Islet of Langerhans (tissue), 1 donor: Measurements from ENCODE around the gene ABCB11.
A peak's percentile ranks its signal among the peaks of the same experiment; 100 is the strongest.

Experiments
- FAIRE-seq: peaks from one replicate; lab custom pipeline; 2011; peaks lifted over from hg19 to GRCh38; lab: Jason Lieb, UNC

The ABCB11 gene

DNA sequence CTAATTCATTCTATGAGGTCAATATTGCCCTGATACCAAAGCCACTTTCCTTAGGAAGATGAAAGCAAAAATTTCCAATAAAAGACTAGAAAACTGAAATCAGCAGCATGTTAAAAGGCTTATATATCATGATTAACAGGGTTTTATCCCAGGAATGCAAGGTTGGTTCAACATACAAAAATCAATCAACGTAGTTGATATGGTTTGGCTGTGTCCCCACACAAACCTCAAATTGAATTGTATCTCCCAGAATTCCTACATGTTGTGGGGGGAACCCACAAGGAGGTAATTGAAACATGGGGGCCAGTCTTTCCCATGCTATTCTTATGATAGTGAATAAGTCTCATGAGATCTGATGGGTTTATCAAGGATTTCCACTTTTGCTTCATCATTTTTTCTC is 11.7 kb upstream of the ABCB11 start:
- FAIRE-seq, result no peak

DNA sequence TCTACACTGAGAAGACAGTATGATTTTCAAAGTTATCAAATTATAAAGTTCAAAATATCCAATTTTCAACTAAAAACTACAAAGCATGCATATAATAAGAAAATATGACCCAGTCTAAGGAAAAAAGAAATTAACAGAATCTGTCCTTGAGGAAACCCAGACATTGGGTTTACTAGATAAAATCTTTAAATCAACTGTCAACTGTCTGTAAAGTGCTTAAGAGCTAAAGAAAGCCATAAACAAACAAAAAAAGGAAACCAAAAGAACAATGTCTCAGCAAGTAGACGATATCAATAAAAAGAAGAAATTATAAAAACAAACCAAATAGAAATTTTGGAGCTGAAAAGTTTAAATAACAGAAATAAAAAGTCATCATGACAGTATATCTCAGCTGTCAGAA is 10.5 kb upstream of the ABCB11 start:
- peak; percentile 5 for FAIRE-seq

- FAIRE-seq, result no peak
Measured at GRCh38 chr2:169039702-169040101, 8.6 kb upstream of the ABCB11 start.

- no peak for FAIRE-seq
Measured at GRCh38 chr2:169038338-169038757, 7.2 kb upstream of the ABCB11 start.

DNA sequence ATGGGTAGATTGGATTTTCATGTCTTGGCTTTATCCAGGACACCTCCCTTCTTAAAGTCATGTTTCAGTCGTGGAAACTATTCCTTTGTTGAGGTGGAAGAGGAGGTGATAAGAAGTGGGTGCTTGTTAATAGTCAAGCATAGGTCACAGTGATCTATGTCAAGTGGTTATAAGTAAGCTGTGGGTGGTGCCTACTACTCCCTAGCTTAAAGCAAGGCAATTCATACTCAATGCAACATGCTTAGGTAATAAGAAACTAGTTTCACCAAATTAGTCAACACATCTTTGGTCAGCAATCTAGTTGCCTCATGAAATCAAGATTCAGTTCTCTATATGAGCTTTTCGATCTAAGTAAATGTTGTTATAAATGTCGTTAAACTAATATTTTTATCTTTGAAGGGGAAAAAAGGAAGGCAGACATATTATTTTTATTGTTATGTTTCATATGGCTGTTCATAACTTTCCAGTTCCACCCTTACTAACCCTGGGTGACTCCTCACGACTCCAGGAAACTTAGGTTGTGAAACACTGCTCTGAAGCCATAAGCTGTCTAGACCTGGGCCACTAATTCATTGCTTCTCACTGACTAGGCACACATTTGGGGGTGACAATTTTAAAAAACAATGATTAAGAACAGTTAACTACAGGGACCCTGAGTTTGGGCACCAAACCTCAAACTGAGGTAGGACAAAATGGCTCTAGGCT is 5.8 kb upstream of the ABCB11 start:
- no peak for FAIRE-seq

DNA sequence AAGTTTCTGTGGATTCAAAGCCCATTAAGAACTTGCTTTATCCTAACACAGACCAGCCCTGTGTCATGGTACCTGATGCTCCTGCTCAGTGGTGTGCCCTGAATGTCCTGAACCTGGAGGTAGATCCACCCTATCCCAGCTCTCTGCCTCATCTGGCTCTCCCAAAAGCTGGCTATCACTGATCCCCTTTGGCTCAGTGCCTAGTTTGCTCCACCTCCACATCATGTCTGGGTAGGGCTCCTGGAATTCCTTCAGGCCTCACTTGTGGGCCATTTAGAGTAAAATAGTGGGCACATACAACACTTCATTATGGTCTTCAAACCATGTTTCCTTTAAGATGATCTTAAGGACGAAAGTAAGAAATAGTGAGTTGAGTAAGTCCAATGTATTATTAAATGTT is 4.8 kb upstream of the ABCB11 start:
- FAIRE-seq, result no peak

DNA sequence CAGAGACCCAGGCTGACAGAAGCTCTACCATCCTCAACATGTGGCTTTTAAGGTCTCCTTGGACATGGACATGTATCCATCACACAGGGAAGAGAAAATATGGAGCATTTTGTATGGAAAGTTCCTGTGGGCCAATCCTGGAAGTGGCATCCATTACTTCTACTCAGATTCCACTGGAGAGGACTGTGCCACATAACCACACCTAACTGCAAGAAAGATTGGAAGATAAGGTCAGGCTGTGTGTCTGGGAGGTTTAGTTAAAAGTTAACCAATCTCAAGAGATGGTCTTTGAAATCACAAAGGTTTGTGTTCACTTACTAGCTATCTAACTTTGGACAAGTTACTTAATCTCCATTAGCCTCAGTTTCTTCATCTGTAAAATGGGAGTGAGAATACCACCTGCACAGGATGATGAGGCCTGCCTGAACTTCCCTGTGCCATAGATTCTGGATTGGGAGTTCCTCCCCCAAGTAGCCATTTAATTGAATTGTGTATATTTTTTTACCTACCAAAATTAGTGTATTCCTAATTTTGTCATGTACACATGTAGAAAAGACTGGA is 3.9 kb upstream of the ABCB11 start:
- no peak for FAIRE-seq

DNA sequence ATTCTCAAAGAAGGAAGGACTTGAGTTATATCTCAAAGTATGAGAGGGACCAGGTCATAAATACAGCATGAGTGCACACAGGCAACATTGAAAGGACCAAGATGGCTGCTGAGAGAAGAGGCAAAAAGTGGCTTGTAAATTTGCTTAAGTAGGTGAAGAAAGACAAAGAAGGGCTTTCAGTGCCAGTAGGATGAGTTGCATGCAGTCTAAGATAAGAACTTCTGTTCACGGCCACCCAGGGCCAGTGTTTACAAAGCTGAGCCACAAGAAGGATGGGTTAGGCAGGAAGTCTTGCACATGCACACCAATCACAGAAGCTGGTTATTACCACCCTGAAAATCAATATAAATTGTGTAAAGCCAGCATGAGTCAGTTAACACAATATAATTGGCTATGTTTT is 3.1 kb upstream of the ABCB11 start:
- FAIRE-seq, result no peak

DNA sequence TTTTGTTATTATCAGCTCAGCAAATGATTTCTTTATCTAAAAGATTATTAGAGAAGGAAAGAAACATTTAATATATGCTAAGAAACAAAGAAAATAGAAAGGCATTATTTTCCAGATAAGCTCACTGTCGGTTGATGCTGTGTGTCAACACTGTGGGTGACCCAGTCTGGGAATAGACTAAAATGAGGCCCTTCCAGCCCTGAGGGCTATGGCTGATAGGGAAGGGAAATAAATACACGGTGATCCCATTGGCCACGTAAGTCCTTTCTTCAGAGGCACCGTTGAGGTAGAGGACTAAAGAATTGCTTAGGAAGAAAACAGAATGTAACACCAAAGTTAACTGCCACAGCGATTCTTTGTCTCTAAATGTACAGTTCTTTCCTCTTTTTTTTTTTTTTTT is 1.8 kb downstream of the ABCB11 start:
- no peak for FAIRE-seq

- FAIRE-seq, result no peak
Measured at GRCh38 chr2:169027234-169027633, 3.9 kb downstream of the ABCB11 start.

GRCh38 chr2:169026056-169026455 is 5.1 kb downstream of the ABCB11 start:
- FAIRE-seq, result no peak

- no peak for FAIRE-seq
Measured at GRCh38 chr2:169023161-169023560, 8.0 kb downstream of the ABCB11 start.

DNA sequence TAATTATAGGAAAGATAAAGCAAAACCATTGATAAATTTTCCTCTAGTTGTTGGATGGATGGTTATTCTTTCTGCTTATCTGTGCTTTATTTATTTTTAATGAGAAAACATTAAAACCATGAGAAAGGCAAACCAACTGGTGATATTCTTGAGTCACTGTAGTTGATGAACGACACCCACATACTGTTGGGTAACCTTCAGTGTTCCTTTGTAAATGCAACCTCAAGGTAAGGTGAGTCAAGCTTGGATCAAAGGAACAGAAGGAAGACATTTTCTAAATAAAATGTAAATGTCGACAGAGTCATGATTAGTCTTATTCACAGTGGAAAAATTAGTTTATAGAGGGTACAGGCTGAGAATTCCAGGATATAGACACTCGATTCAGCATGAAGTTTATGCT is 12.7 kb downstream of the ABCB11 start:
- no peak for FAIRE-seq

- FAIRE-seq, result no peak
Measured at GRCh38 chr2:169015943-169016342, 15.2 kb downstream of the ABCB11 start.

- FAIRE-seq, result peak; percentile 9
Measured at GRCh38 chr2:169014780-169015179, 16.3 kb downstream of the ABCB11 start.

- FAIRE-seq, result peak; percentile 84
Measured at GRCh38 chr2:169013628-169014026, 17.5 kb downstream of the ABCB11 start.

- no peak for FAIRE-seq
Measured at GRCh38 chr2:169012812-169013627, 18.1 kb downstream of the ABCB11 start.

- peak; percentile 95 for FAIRE-seq
Measured at GRCh38 chr2:169012191-169012792, 18.8 kb downstream of the ABCB11 start.

DNA sequence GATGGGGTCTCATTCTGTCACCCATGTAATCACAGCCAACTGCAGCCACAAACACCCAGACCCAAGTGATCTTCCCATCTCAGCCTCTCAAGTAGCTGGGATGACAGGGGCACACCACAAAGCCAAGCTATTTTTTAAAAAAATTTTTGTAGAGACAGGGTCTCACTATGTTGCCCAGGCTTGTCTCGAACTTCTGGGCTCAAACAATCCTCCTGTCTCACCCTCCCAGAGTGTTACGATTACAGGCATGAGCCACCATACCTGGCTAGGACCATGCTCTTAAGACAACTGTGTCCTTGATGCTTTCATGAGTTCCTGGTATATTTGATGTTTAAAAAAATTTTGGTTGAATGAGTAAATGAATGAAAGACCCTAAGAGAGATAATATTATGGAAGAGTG is 19.4 kb downstream of the ABCB11 start:
- no peak for FAIRE-seq

DNA sequence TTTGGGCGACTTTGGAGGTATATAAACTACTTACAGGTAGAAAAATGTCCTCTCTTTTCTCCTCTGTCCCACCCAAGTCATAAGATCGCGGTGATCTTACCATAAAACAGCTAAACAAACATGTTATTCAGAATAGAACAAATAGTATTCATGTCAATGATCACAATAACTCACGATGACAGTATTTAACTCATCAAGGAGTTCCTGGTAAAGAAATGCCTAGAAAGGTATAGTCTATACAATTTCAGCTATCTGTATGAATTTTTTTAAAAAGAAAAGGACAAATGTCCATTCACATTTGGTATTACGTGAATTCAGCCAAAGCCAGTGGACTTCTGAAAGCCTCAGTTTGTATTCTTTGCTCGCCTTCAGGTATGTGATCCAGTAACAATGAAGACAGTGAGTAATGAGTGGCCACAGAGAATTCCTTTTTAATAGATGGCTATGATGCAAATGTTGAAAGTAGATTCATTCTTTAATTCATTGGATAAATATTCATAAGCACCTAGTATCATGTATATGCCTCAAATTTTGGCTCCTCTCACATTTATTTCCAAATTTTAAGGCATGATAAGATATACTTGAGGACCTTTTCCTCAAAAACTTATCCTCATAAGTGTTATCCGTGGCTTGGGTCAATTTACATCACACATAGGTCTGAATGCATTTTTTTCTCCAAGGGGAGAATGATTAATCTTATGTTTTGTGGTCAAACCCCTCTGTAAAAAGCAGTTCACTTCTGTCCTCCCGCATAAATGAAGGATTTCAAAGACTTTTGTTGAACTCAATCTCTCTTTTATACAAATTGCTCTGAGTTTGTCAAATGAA is 20.3 kb downstream of the ABCB11 start:
- FAIRE-seq, result no peak

- FAIRE-seq, result no peak
Measured at GRCh38 chr2:169009865-169010579, 21.1 kb downstream of the ABCB11 start.

GRCh38 chr2:169007941-169008340 is 23.2 kb downstream of the ABCB11 start:
- no peak for FAIRE-seq
